G401 (cell line): ENCODE data around the gene TAMM41. TPM values are rescaled to one million over a fixed set of nuclear protein-coding genes. Genes with fewer than 3 reads are reported as not detected.
"Not testable (repeated sequence)": the region's sequence is repeated elsewhere in the genome, so short reads cannot be mapped to it uniquely, and the experiment has no call there.

Experiments
- DNase-seq: peaks from one replicate; pipeline ENCODE4 v3.0.0-alpha.2; 2015; ENCODE audit warnings: low spot score
- in situ Hi-C: cut with HindIII; loops from 2 replicates; pipeline ENCODE4 v1.10.0; 2016; ENCODE audit warnings: low sequenced_read_pairs, mixed read lengths
- total RNA-seq: library from RNA; depleted of rRNA; stranded (reverse); fragments of >200 nt; shearing (Covaris generic); gene quantifications from 2 replicates; pipeline ENCODE4 v1.2.3, GENCODE V29; 2014; rRNA removed

Gene TAMM41
- total RNA-seq, 1 experiment from 2014 or later: 3.7 TPM

GRCh38 chr3:11771931-11772330 is 74.8 kb downstream of the TAMM41 start:
- in situ Hi-C loops, DNase-seq: not testable (repeated sequence)

- in situ Hi-C loops: no loop called here
- peak; percentile 86 for DNase-seq
These were observed 76.0 kb downstream of the TAMM41 start for GRCh38 chr3:11770477-11771391.

DNA sequence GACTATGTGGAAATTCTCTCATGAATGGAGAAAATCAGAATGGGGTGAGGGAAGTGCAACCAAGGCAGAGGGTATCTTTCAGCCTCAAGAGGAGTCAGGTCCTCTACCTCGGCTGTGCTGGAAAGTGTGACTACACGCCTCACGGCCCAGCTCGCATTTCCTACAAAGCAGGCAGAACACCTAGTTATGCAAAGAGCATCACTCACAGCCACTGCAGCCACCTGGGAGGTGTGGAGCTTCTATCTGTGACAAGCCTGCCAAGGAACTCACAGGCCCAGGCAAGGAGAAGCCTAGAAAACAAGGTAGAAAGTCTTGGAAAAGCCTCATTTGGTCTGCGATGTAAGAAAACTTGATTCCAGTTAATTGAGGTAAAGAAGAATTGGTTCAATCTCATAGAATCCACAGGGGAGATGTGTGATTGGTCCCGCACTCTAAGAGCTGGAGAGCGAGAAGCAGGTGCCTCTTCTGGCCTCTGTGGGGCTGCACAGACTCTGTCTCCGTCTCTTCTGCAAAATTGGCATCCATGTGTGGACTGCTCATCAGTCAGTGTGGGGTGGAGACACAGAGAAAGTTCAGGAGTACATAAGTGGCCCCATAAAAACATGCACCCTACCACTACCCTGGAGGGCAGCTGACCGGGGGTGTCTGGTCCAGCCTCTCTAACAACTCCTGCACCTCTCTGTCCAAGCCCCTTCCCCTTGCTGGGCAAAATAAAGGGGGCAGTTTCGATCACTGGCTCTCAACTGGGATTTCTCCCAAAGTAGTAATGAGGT is 76.8 kb downstream of the TAMM41 start:
- in situ Hi-C loops: no loop called here
- DNase-seq: peak; percentile 58

GRCh38 chr3:11768604-11769003 is 78.1 kb downstream of the TAMM41 start:
- in situ Hi-C loops: no loop called here
- no peak for DNase-seq

DNA sequence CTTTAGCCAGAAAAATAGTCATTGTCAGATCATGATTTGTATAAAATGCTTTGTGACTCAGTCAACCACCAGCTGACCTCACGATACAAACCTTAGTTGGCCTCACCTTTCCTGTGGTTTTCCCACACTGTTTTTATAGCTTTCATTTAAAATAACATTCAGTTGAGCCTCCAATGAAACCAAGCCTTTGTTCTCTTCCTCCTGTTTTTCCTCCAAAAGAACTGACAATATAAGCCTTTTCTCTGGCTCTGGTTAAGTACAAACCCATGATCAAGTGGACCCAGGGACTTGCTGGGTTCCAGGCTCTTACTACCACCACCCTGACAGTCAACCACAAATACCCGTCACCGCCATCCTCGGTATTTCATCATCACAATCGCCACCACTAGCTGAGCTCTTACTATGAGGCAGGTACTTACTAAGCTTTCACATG is 81.7 kb downstream of the TAMM41 start:
- no peak for DNase-seq
- in situ Hi-C loops: no loop called here

DNA sequence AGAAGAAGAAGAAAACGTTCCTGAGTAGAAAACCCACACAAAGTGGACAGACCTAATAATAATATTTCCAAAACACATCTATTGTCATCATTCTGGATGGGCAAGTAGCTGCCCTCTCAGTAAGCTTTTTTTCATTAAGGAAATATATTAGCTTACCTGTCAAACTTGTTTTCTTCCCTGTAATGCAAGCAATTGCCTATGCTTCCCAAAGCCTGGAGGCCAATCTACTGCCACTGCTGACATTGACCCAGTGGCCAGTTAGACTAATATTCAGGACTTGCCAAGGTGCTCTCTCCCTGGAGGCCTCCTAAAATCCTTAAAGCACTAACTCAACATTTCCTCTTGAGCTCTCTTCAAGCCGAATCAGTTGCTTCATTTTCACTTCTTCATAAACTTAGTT is 86.7 kb downstream of the TAMM41 start:
- in situ Hi-C loops: no loop called here
- no peak for DNase-seq

- in situ Hi-C loops: no loop called here
- DNase-seq: no peak
These were observed 88.8 kb downstream of the TAMM41 start for GRCh38 chr3:11757929-11758328.

DNA sequence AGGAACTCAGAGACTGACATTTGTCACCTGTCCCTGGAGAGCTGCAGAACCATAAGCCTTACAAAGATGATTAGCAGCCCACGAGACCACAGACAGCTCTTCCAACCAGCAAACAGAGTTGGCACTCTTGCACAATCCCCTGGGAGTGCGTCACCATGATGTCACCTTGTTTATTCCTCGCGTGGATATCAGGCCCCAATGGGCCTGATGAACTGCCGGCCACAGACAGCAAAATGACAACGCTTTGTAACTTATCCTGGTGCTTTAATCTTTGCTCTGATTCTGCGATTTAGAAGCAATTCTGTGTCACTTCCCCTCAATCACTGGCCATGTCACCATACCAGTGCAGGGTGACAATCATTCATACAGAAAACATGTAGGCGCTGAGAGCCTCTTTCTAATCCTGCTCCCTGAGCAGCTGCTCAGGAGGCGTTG is 89.2 kb downstream of the TAMM41 start:
- in situ Hi-C loops: no loop called here
- DNase-seq: no peak

DNA sequence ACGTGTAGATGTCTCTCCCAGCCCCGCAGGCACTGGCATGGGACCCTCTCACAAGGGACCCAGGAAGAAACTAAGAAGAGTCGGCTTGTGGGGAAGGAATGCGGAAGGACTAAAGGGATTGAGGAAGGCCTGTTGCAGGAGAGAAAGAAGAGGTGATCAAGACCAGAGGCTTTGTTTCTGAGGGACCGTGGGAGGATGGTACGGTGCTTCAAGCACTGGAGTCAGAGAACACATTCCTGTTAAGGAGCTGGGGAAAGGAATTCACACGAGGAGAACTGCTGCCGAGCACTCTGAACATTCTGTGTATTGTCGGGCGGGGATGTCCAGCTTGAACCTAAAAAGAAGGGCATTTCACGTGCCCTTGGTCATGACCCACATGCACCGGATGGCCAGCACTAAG is 91.4 kb downstream of the TAMM41 start:
- DNase-seq: no peak
- in situ Hi-C loops: no loop called here

DNA sequence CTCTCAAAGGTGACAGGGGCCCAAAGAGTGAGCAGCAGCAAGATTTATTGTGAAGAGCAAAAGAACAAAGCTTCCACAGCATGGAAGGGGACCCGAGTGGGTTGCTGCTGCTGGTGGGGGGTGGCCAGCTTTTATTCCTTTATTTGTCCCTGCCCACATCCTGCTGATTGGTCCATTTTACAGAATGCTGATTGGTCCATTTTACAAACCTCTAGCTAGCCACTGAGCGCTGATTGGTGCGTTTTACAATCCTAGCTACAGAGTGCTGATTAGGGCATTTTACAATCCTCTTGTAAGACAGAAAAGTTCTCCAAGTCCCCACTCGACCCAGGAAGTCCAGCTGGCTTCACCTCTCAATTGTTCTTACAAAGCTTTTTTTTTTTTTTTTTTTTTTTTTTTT is 94.4 kb downstream of the TAMM41 start:
- in situ Hi-C loops, DNase-seq: not testable (repeated sequence)

DNA sequence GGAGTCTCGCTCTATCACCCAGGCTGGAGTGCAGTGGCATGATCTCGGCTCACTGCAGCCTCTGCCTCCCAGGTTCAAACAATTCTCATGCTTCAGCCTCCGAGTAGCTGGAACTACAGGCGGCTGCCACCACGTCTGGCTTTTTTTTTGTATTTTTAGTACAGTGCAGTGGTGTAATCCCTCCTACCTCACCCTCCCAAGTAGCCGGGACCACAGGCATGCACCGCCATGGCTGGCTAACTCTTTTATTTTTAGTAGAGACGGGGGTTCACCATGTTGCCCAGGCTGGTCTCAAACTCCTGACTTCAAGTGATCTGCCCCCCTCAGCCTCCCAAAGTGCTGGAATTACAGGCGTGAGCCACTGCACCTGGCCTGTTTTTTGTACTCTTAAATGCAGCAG is 98.4 kb downstream of the TAMM41 start:
- DNase-seq, in situ Hi-C loops: not testable (repeated sequence)

Other genes starting within 250 kb of the TAMM41 start
- 84.7 and 93.2 TPM in 2 replicates for gene VGLL4, start 203.0 kb downstream of the TAMM41 start, total RNA-seq
- gene SYN2, start 157.5 kb upstream of the TAMM41 start, total RNA-seq: 0.86 TPM in 1 of 2 replicates, not detected in the other